HCT116 (cell line): ENCODE measurements around the gene RIPOR2.

Experiments used
- EZH2 ChIP-seq: fragments of 200-600 bp; sonication (generic); IDR thresholded peaks from 2 replicates; pipeline ENCODE4 v1.6.1; 2017; ENCODE audit warnings: antibody characterized with exemption, mixed run types
- EZH2phosphoT487 ChIP-seq: fragments of 200-600 bp; IDR thresholded peaks from 2 replicates; pipeline ENCODE4 v1.6.1; 2018; ENCODE audit warnings: antibody characterized with exemption, borderline replicate concordance
- FOSL1 ChIP-seq: IDR thresholded peaks from 2 replicates; pipeline ENCODE4 v1.6.1; 2012; ENCODE audit warnings: low read depth
- POLR2A ChIP-seq: IDR thresholded peaks from 2 replicates; pipeline ENCODE4 v1.7.0; 2011; ENCODE audit warnings: borderline replicate concordance; ENCODE audit not compliant: insufficient read depth, insufficient read length; ENCODE audit errors: extremely low read depth
- POLR2AphosphoS5 ChIP-seq: IDR thresholded peaks from 2 replicates; pipeline ENCODE4 v1.6.1; 2011; ENCODE audit warnings: mild to moderate bottlenecking, low read depth, low read length, moderate library complexity
- RAD21 ChIP-seq: IDR thresholded peaks from 2 replicates; pipeline ENCODE4 v1.6.1; 2012; ENCODE audit warnings: low read depth, mild to moderate bottlenecking
- ZFX ChIP-seq: fragments of 450-650 bp; IDR thresholded peaks from 2 replicates; pipeline ENCODE4 v1.6.1; 2017
- ZNF274 ChIP-seq: fragments of 200-500 bp; sonication (Bioruptor generic); IDR thresholded peaks from 2 replicates; pipeline ENCODE4 v1.6.1; 2014; ENCODE audit warnings: mild to moderate bottlenecking, low read depth, low read length, inconsistent platforms
- TF ChIP-seq, protein P1 (sequence below), 3 experiments: fragments of 200-600 bp in 1 of 3; sonication (generic) in 1 of 3; IDR thresholded peaks in 2 of 3; conservative IDR thresholded peaks in 1 of 3; 2 replicates each; pipeline ENCODE4 v1.5.1; 2012 to 2017; ENCODE audit warnings: low read depth in 2 of 3, low read length in 2 of 3, antibody characterized with exemption in 1 of 3, borderline replicate concordance in 1 of 3, control low read depth in 1 of 3, mild to moderate bottlenecking in 1 of 3, mixed read lengths in 1 of 3, mixed run types in 1 of 3, moderate library complexity in 1 of 3; ENCODE audit not compliant: insufficient read depth in 1 of 3
- TF ChIP-seq, protein P2 (sequence below): IDR thresholded peaks from 2 replicates; pipeline ENCODE4 v1.6.1; 2012

- TF ChIP-seq, protein P1, sequence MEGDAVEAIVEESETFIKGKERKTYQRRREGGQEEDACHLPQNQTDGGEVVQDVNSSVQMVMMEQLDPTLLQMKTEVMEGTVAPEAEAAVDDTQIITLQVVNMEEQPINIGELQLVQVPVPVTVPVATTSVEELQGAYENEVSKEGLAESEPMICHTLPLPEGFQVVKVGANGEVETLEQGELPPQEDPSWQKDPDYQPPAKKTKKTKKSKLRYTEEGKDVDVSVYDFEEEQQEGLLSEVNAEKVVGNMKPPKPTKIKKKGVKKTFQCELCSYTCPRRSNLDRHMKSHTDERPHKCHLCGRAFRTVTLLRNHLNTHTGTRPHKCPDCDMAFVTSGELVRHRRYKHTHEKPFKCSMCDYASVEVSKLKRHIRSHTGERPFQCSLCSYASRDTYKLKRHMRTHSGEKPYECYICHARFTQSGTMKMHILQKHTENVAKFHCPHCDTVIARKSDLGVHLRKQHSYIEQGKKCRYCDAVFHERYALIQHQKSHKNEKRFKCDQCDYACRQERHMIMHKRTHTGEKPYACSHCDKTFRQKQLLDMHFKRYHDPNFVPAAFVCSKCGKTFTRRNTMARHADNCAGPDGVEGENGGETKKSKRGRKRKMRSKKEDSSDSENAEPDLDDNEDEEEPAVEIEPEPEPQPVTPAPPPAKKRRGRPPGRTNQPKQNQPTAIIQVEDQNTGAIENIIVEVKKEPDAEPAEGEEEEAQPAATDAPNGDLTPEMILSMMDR (IDR thresholded peaks at IDR 0.05 in 2 of 3, conservative IDR thresholded peaks at IDR 0.05 in 1 of 3; ENCODE audit: borderline replicate concordance in 1 of 3, insufficient read depth in 1 of 3, low read depth in 2 of 3, low read length in 2 of 3) = peak; percentile 28 to 71 (median 65); a peak in 5 of 6 replicates
- TF ChIP-seq POLR2A (no peak), RAD21 (peak; percentile 82), POLR2AphosphoS5 (no peak), EZH2 (no peak), ZNF274 (no peak), FOSL1 (no peak), ZFX (no peak), EZH2phosphoT487 (no peak)
- TF ChIP-seq, protein P2, sequence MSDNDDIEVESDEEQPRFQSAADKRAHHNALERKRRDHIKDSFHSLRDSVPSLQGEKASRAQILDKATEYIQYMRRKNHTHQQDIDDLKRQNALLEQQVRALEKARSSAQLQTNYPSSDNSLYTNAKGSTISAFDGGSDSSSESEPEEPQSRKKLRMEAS = no peak
These were observed 168.9 kb downstream of the RIPOR2 start for GRCh38 chr6:24766680-24767462.
